Measurements from ENCODE around the gene DACH2. TPM values are rescaled to one million over a fixed set of nuclear protein-coding genes. Genes with fewer than 3 reads are reported as not detected.

Gene DACH2
- total RNA-seq, 2 experiments from 2014 or later: not detected

- H3K4me3 Mint-ChIP-seq: no peak overlapping the region
- no peak for DNase-seq
- peaks cover 2% of the 10 kb centered on the region for H3K9me3 Mint-ChIP-seq
- H3K36me3 Mint-ChIP-seq: no peaks in the 10 kb centered on the region
- H3K27ac Mint-ChIP-seq: no peak overlapping the region
- H3K27me3 Mint-ChIP-seq: no peaks in the 10 kb centered on the region
- H3K4me1 Mint-ChIP-seq: no peaks in the 10 kb centered on the region
These were observed 658.5 kb downstream of the DACH2 start for GRCh38 chrX:86806786-86807185.

- DNase-seq: no peak
- Mint-ChIP-seq H3K9me3 (peaks cover 2% of the 10 kb centered on the region), H3K4me3 (no peak overlapping the region), H3K27ac (no peak overlapping the region), H3K36me3 (no peaks in the 10 kb centered on the region), H3K4me1 (no peaks in the 10 kb centered on the region), H3K27me3 (no peaks in the 10 kb centered on the region)
These were observed 661.4 kb downstream of the DACH2 start for GRCh38 chrX:86809651-86810050.

- no peak for DNase-seq
- Mint-ChIP-seq H3K4me3 (no peak overlapping the region), H3K36me3 (no peaks in the 10 kb centered on the region), H3K4me1 (no peaks in the 10 kb centered on the region), H3K9me3 (peaks cover 2% of the 10 kb centered on the region), H3K27me3 (no peaks in the 10 kb centered on the region), H3K27ac (no peak overlapping the region)
These were observed 681.5 kb downstream of the DACH2 start for GRCh38 chrX:86829786-86830185.

GRCh38 chrX:86830685-86831084, 682.4 kb downstream of the DACH2 start:
- no peaks in the 10 kb centered on the region for H3K9me3 Mint-ChIP-seq
- no peak overlapping the region for H3K4me3 Mint-ChIP-seq
- no peak overlapping the region for H3K27ac Mint-ChIP-seq
- no peak for DNase-seq
- no peaks in the 10 kb centered on the region for H3K4me1 Mint-ChIP-seq
- no peaks in the 10 kb centered on the region for H3K36me3 Mint-ChIP-seq
- no peaks in the 10 kb centered on the region for H3K27me3 Mint-ChIP-seq

GRCh38 chrX:86845101-86845500, 696.9 kb downstream of the DACH2 start:
- Mint-ChIP-seq H3K4me3 (no peak overlapping the region), H3K4me1 (no peaks in the 10 kb centered on the region), H3K36me3 (no peaks in the 10 kb centered on the region), H3K27me3 (no peaks in the 10 kb centered on the region), H3K9me3 (peaks cover 2% of the 10 kb centered on the region), H3K27ac (no peak overlapping the region)
- no peak for DNase-seq

Other genes with a start within 250 kb of the DACH2 start
- 10 to 100 TPM; 10.3 to 13.8 TPM for gene CHM, start 100.9 kb upstream of the DACH2 start, total RNA-seq

All from activated naive CD8-positive, alpha-beta T cell treated with anti-CD3 and anti-CD28 coated beads for 36 hours (primary cell).